NCI-H2227 treated with DMSO at 0.1 percent for 48 hours (cell line): ENCODE measurements around the gene CFAP46.
"Not testable (repeated sequence)": the region's sequence is repeated elsewhere in the genome, so short reads cannot be mapped to it uniquely, and the experiment has no call there.

Experiments used
- DNase-seq: peaks from one replicate; lab custom pipeline; 2025; lab: John Stamatoyannopoulos, UW

Gene CFAP46

DNA sequence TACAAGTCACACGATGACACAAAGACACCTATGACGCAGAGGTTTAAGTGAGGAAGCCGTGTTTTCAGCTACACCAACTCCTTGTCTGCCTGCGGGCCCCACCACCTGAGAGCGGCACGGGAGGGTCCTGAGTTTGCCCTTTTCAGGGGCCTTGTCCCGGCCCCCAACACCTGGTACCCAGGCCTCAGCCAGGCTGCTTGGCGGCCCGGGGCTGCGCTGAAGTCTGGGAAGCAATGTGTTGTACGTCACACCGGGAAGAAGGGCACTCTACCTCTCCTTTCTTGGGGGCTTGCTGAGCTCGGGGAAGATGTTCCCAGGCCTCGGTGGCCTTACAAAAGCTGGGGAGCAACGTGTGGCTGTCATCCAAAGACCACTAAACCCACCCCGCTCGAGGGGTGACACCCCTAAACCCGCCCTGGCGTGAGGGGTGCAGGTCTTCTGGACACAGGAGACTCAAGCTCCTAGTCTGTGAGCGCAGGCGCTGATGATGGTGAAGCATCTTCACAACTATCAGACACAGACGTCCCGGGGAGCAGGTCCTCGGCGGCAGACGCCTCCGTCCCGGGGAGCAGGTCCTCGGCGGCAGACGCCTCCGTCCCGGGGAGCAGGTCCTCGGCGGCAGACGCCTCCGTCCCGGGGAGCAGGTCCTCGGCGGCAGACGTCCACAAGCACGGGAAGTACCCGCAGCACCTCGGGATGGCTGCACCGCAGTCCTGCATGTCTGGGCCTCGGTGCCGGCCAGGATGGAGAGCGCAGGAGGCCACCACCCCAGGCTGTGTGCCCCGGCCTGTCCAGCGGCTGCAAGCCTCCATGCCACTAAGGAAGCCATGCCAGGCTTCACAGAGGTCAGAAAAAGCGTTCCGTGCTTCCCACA is 15.4 kb downstream of the CFAP46 start:
- DNase-seq: no peak

DNA sequence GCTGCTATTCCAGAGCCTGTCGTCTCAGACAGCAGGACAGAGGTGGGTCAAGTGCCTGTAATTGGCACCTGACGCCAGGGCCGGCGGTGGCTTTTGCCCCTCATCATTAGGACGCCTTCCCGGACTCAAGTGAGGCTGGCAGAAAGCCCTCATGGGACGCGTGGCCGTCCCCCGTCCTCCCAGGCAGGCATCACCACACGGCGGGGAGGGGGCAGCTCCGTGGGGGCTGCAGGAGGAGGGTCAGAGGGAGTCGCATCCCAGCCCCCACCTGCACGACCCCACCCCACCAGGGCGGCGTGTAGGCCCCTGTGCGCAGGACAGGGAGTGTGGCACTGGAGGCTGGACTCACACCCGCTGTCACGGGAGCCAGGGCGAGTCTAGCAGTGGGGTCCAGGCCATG is 16.3 kb downstream of the CFAP46 start:
- DNase-seq: no peak

DNA sequence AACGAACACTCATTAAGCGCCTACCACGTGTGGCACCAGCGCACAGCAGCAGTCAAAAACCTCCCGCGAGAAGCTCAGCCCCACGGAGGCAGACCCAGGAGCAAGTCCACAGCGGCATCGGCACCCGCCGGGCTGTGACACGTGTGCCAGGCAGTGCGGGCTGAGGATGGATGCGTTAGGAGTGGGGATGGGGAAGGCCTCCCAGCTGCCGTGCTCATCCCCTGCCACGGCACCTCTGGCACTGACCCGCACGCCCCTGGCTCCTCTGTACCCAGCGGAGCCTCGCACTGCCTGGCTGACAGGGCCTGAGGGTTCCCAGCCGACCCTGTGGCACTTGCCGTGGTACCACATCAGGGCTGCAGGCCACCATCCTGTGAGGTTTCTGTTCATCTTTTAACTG is 16.8 kb downstream of the CFAP46 start:
- DNase-seq: no peak

DNA sequence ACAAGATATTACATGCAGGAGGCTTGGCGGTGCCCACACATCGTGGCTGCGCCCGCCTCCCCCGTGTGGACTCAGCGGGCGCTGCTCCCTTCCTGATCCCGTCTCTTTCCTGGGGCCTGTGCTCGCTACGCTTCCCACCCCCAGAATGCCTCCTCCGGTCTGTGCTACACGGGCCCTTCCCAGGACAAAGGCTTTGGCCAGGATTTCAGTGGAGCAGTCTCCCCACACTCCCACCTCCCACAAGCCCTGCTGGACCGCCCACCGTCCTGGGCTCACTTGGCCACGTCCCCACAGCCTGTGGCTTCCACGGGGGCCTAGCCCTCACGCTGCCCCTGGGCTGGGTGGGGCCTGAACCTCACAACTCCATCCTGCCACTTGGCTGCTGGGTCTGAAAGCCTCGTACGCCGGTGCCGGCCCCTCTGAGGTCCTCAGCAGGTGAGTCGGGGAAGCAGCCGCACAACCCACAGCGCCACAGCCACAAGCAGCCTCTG is 17.3 kb downstream of the CFAP46 start:
- no peak for DNase-seq

DNA sequence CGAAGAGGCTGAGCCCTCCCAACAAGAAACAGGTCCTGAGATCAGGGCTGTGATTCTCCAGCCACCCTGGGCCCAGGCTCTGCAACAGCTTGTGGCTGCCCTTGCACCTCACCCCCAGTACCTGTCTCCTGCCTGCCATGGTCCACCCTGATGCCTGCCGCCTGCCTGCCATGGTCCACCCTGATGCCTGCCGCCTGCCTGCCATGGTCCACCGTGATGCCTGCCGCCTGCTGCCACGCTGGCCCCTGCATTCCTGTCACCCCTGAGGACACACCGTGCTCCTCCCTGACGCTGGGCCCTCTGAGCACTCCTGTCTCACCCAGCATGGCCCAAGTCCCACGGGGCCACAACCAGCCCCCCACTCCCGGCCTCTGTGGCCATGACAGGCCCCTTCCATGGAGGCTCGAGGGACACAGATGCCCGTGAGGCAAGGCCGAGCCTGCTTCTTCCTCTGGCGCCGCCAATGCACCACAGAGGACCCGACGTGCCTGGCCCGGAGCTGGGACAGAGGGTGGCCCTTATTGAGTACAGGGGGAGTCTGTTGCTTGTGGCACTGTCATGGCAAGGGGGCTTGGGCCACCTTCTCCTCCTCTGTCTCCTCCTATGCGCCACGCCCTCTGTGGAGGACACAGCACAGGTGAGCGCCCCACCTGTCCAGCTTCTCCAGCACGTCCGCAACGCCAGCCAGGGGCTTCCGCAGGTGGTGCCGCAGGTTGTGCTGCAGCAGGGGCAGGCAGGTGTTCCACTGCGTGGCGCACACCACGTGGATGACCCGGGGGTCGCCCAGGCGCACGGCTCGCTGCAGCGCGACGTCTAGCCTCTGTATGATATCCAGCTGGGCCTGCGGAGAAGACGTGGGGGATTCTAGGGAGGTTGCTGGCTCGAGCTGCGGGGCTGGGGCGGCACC is 18.1 kb downstream of the CFAP46 start:
- DNase-seq: no peak

DNA sequence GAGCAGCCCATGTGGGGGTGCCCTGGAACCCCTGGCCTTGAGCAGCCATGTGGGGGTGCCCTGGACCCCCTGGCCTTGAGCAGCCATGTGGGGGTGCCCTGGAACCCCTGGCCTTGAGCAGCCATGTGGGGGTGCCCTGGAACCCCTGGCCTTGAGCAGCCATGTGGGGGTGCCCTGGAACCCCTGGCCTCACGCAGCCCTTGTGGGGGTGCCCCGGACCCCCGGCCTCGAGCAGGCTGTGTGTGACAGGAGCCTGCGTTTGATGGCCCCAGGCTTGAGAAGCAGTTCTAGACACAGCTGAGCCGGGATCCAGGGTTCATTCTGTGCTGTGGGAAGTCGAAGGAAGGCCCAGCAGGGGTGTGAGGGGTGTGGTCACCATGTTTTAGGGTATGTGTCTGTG is 19.0 kb downstream of the CFAP46 start:
- not testable (repeated sequence) for DNase-seq

DNA sequence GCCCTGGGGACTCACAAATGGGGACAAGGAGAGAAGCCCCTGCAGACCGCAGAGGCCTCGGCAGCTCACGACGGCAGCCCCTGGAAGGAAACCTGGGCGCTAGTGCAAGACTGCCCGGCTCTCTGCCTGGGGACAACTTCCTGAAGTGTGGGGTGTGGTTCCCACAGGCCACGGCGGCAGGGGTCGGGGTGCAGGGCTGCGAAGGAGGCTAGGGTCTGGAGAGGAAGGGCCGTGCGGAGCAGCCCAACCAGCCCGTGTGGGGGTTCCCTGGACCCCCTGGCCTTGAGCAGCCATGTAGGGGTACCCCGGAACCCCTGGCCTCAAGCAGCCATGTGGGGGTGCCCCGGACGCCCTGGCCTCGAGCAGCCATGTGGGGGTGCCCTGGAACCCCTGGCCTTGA is 19.5 kb downstream of the CFAP46 start:
- no peak for DNase-seq

DNA sequence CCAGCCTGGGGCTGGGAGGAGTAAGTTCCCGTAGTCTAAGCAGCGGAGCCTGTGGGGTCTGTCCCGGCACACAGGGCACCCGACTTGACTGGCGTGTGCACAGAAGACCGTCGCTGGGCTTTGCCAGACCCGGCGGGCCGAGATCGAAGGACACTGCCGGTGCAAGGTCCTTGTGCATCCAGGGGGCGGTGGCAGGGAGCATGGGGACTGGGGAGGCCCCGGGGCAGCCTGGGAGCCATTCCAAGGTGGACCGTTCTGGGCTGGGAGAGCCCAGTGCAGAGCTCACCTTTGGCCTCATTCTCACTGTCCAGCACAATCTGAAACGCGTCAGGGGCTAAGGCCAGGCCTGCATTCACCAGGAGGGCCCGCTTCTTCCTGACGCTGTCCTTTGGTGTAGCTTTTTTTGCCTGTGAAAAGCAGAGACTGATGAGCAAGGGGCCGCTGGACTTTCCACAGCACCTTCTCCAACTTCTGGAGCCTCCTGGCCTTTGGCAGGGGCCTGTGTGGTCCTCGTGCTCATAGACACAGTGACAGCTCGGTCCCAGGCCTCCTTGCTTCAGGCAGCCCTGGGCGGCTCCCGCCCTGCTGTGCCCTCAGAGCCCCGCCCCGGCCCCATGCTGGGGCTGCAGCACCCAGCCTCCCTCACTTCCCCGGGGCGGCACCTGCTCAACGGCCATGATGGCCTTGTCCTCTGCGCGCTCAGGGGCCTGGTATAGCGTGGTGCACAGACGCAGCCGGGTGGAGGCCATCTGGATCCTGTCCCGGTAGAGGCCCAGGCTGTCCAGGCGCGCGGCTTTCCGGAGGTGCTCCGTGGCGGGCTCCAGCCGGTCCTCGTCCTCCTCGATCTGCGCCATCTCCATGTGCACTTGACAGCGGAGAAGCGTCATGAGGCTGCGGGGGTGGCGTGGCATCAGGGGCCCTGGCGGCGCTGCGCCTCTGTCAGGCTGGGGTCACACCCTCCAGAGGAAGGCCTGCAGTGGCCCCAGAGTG is 20.3 kb downstream of the CFAP46 start:
- no peak for DNase-seq

DNA sequence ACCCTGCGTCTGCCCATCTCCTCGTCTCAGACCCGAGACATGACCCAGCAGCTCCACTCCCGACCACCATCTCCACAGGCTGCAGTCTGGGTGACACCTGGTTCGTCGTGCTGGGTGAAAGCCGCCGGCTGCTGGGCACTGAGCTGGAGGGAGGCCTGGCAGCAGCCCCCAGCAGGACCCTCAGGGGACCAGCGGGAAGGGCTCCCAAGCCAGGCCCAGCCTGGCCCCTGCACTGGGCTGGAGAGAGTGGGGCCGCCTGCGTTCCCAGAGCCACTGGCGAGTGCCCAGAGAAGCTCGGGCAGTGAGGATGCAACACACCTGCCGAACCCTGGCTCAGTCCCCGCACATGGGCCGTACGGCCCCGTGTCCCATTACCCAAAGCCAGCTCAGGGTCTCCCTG is 21.3 kb downstream of the CFAP46 start:
- no peak for DNase-seq

DNA sequence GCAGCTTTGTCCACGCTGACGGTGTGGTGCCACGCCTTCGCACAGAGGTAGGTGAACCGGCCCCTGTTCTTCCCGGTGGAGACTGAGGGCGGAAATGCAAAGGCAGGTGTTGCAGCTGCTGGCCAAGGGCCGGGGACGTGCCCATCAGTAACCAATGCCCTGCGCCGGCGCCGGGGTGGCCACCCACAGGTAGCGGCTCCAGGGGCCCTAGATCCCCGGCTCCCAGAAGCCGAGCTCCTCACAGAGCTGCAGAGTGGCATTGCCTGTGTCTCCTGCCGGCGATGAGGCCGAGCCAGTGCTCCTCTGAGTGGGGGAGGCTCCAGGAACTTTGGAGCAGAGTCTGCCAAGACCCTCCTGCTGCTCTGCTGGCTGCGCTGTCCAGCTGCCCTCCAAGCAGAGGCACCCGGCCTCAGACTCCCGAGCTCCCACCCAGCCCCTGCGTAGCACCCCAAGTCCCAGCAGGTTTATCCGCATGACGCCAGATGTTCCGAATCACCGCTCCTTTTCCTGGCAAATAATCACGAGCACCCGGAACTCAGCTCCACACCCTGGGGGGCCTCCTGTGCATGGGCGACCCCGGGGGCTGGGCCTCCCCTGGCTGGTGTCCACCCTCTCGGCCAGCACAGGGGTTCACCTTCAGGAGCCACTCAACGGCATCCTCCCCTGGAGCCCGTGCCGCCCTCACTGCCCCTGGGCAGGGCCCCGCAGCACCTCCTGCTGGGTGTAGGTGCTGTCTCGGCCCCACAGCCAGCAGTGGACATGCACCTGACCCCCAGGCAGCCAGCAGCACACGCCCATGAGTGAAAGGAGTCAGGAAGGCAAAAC is 22.1 kb downstream of the CFAP46 start:
- DNase-seq: no peak

DNA sequence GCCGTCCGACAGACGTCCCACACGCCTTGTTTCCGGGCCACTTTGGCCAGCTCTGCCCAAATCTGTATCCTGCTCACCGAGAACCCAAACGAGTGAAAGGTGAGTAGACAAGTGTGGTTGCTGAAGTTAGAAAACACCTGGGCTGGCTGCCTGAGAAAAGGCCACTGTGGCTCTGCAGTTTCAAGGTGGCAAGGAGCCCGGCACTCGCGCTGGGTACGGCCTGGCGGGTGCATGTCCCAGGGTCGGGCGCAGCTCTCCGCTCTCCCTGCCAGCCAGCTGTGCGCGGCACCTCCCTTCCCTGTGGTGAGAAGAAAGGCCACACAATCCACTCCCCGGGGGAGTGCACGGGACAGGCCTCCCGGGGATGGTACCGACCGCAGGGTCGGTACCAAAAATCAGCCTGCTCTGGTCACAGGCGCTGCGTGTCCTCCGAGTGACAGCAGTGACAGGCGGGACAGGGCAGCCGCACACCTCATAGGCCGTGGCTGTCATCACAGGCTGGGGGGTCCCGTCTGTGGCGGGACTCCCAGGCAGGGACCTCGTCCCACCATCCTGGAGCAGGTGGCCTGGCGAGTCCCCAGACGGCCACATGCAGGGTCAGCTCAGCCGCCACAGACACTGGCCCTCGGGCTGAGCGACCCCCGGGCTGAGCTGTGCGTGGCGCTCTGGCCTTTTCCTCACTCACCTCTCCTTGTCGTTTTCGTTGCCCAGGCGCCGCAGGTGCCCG is 22.8 kb downstream of the CFAP46 start:
- DNase-seq: no peak

DNA sequence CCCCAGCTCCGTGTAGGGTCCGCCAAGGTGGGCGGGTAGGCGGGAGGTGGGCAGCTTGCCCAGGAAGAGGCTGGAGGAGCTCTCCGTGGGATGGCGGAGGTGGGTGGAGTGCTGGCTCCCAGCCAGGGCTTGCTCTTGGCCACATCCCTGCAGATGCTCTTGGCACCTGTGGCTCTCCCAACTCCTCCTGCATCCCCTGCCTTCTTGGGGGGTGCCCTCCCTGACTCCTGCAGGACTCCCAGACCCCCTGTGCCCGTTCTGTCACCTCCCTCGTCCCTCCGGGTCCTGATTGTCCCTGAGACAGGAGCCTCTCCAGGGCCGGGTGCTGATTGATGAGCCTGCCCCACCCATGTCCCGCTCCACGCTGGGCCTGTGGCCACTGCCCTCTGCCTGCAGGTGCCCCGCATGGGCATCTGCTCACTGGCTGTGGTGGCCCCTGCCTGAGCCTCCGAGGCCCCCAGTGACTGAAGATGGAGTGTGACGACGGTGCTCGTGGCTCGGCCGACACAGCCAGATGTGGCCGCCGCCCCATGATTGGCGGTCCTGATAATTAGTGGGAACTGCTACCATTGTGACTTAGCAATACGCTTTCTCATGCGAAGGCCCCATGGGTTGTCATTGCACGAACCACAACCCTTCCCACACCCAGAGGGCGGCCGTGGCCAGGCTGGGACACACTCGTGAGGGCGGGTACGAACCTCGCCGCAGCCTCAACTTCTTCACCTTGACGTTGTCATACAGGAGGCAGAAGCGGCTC is 23.6 kb downstream of the CFAP46 start:
- no peak for DNase-seq

DNA sequence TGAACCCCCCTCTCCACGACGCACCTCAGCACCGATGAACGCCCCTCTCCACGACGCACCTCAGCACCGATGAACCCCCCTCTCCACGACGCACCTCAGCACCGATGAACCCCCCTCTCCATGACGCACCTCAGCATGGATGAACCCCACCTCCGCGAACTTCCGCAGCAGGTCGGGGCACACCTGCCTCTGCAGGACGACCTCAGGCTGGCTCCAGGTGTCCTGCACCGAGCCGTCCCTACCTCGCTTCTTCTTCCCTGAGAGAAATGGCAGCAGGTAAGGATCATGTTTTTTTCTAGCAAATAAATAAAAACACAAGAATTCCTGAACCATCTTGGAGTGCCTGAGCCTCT is 24.1 kb downstream of the CFAP46 start:
- no peak for DNase-seq

DNA sequence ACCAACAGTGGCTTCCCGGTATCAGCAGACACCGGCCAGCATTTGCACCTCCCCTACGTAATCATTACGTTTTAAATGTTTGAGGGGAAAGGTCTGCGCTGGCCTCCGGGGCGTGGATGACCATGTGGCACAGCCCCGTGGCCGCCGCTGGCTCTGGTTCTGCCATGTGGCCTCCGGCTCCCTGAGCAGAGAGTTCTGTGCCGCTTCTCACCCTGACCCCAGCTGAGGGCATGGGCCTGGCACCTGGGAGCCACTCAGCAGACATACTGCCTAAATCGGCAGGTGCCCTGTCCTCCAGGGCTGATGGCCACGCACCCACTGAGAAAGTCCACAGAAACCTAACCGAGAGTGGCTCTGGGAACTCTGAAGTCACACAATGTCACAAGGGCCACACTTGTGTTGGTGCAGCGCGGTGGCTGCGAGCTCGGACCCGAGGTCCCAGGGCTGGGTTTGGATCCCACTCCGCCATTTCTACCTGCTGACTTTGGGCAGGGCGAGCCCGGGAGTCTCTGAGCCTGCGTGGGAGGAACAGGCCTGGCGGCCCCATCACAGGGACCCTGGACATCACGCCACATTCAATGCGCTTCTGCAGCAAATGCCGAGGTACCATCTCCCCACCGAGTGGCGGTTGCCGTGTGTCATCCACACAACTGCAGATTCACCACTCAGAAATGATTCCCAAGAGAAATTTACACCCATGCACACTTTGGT is 25.3 kb downstream of the CFAP46 start:
- DNase-seq: no peak

DNA sequence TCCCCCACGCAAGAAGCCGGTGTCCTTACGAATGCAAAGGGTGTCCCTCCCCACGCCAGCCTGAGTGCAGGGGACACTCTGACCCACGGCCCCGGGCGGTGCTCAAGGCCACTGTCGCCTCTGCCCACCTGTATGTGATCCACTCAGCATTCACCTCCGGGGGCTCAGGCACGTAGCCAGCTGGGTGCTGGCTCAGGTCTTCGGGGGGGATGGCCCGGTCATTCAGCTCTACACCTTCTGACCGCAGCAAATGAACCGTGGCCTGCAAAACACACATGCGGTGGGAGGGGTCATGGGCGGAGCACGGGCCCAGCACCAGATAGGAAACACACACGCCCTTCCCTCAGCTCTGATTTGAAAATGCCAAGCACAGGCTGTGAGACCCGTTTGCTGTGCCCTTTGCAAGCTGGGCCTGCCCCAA is 25.9 kb downstream of the CFAP46 start:
- no peak for DNase-seq

DNA sequence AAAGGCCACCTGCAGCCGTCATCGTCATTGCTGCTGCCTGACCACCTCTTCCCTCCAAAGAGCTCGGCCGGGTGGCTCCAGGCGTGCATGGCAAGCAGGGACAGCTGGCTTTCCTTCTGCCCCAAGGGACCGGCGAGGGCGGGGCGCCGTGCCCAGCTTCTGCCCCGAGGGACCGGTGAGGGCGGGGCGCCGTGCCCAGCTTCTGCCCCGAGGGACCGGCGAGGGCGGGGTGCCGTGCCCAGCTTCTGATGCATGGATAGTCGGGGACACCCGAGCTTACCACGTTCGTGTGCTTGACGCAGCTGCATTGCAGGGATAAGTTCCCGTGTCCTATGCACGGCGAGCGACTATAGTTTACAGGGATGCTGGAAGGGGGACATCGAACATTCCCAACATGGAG is 27.0 kb downstream of the CFAP46 start:
- DNase-seq: no peak

DNA sequence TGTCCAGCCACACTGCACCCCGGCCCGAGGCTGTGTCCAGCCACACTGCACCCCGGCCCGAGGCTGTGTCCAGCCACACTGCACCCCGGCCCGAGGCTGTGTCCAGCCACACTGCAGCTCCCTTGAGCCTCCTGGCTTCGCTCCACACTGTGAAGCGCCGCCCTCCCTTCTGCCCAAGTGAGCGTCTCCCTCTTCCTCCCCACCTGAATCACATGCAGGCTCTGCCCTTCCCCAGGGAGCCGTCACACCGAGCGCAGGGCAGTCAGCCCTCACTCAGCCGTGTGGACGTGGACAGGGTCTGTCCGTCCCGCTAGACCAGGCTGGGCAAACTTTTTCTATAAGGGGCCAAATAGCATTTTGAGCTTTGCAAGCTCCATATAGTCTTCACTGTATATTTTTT is 27.6 kb downstream of the CFAP46 start:
- DNase-seq: no peak

DNA sequence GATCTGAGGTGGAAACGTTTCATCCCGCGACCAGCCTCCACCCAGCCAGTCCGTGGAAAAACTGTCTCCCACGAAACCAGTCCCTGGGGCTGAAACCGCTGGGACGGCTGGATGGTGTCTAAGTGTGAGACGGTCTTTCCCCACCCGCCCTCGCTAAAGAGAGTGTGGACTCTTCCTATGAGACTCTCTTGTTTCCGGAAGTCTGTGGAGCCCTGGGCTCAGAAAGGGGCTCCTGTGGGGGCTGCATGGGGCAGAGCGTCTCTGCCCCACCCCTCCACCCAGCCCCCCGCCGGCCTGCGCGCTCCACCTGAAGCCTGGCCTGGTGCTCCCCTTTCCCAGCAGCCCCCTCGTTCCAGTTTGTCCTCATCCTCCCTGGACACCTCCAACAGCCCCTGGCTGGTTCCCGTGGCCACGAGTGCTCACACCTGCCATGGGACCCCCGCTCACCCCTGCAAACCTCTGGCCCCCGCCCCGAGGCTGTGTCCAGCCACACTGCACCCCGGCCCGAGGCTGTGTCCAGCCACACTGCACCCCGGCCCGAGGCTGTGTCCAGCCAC is 28.7 kb downstream of the CFAP46 start:
- no peak for DNase-seq
